Measurements from ENCODE around the gene KCNAB1. TPM values are rescaled to one million over a fixed set of nuclear protein-coding genes. Genes with fewer than 3 reads are reported as not detected.

Gene KCNAB1
- polyA plus RNA-seq, 1 experiment = 0.07 TPM

- Histone ChIP-seq H3K9me3 (ENCODE audit: control insufficient read depth, insufficient read depth, low read length) (no peaks in the 10 kb centered on the region), H3K27me3 (ENCODE audit: control insufficient read depth, insufficient read depth, low read length) (no peaks in the 10 kb centered on the region), H3K4me3 (ENCODE audit: low read depth, low read length) (no peak overlapping the region), H3K27ac (ENCODE audit: low read depth, low read length) (no peak overlapping the region)
- ChIA-PET POLR2A (no interaction called here), CTCF (no interaction called here)
- DNase-seq (ENCODE audit: low read depth, low spot score) = no peak
- no peak for TF ChIP-seq CTCF (IDR thresholded peaks at IDR 0.05; ENCODE audit: low read depth, low read length)
Measured at GRCh38 chr3:156586905-156587759, 466.8 kb downstream of the KCNAB1 start.

DNA sequence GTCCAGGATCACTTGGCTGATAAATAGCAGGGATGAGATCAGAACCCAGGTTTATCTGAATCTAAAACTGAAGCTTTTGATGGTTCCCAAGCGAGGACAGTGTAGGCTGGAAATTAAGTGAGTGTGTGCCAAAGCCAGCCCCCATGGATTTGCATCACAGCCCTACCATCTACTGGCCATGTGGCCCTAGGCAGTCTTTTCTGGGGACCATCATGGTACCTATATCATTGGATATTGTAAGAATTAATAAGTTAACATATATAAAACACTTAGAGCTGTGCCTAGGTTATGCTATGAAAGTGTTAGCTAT, 467.3 kb downstream of the KCNAB1 start:
- no peaks in the 10 kb centered on the region for H3K9me3 ChIP-seq (ENCODE audit: control insufficient read depth, insufficient read depth, low read length)
- ChIA-PET CTCF (no interaction called here), POLR2A (no interaction called here)
- no peak overlapping the region for H3K4me3 ChIP-seq (ENCODE audit: low read depth, low read length)
- H3K27ac ChIP-seq (ENCODE audit: low read depth, low read length) = no peak overlapping the region
- H3K27me3 ChIP-seq (ENCODE audit: control insufficient read depth, insufficient read depth, low read length) = no peaks in the 10 kb centered on the region
- no peak for DNase-seq (ENCODE audit: low read depth, low spot score)
- no peak for TF ChIP-seq CTCF (IDR thresholded peaks at IDR 0.05; ENCODE audit: low read depth, low read length)

Other genes with a start within 250 kb of the KCNAB1 start
- 43.9 and 69.2 TPM in 2 replicates for gene GMPS, start 249.9 kb upstream of the KCNAB1 start, polyA plus RNA-seq (2011; rRNA removed)

All from AG04450 (cell line).